Endometrium (tissue), 2 donors: Measurements from ENCODE around the gene NOS1AP.
A peak's percentile ranks its signal among the peaks of the same experiment; 100 is the strongest.
"Not testable (repeated sequence)": the region's sequence is repeated elsewhere in the genome, so short reads cannot be mapped to it uniquely, and the experiment has no call there.

Source experiments
- FAIRE-seq: peaks from 2 replicates; lab custom pipeline; 2012; peaks lifted over from hg19 to GRCh38; lab: Jason Lieb, UNC
- donor health status: control.
- donor health status: control.

The NOS1AP gene

GRCh38 chr1:162069334-162070093 is at the start of gene NOS1AP:
TSS of gene NOS1AP (plus strand) at chr1:162069691. CDS start at chr1:162070178, 487 bp downstream.
- no peak for FAIRE-seq

- no peak for FAIRE-seq
Measured at GRCh38 chr1:162020150-162020549, 49.3 kb upstream of the NOS1AP start.

- FAIRE-seq = no peak
Measured at GRCh38 chr1:162021124-162021523, 48.4 kb upstream of the NOS1AP start.

GRCh38 chr1:162022626-162023025 is 46.9 kb upstream of the NOS1AP start:
- FAIRE-seq = no peak

- FAIRE-seq = no peak
Measured at GRCh38 chr1:162023181-162023546, 46.3 kb upstream of the NOS1AP start.

GRCh38 chr1:162023547-162024501 is 45.7 kb upstream of the NOS1AP start, which contains the start of gene OLFML2B:
TSS of gene OLFML2B (minus strand) at chr1:162023869. CDS start at chr1:162023430, 439 bp downstream.
- peak; percentile 4 for FAIRE-seq

GRCh38 chr1:162025541-162025940 is 44.0 kb upstream of the NOS1AP start:
- FAIRE-seq = no peak

GRCh38 chr1:162026881-162027280 is 42.6 kb upstream of the NOS1AP start:
- FAIRE-seq = no peak

GRCh38 chr1:162028726-162029125 is 40.8 kb upstream of the NOS1AP start:
- FAIRE-seq = no peak

- FAIRE-seq = no peak
Measured at GRCh38 chr1:162029157-162029556, 40.3 kb upstream of the NOS1AP start.

GRCh38 chr1:162030759-162031280 is 38.7 kb upstream of the NOS1AP start:
- no peak for FAIRE-seq

GRCh38 chr1:162033428-162033827 is 36.1 kb upstream of the NOS1AP start:
- FAIRE-seq = no peak

- no peak for FAIRE-seq
Measured at GRCh38 chr1:162035241-162035640, 34.2 kb upstream of the NOS1AP start.

- FAIRE-seq = no peak
Measured at GRCh38 chr1:162036163-162036562, 33.3 kb upstream of the NOS1AP start.

- FAIRE-seq = no peak
Measured at GRCh38 chr1:162038624-162039023, 30.9 kb upstream of the NOS1AP start.

GRCh38 chr1:162040001-162040400 is 29.5 kb upstream of the NOS1AP start:
- FAIRE-seq = no peak

GRCh38 chr1:162040657-162041056 is 28.8 kb upstream of the NOS1AP start:
- no peak for FAIRE-seq

- no peak for FAIRE-seq
Measured at GRCh38 chr1:162042361-162042760, 27.1 kb upstream of the NOS1AP start.

- no peak for FAIRE-seq
Measured at GRCh38 chr1:162046921-162047320, 22.6 kb upstream of the NOS1AP start.

GRCh38 chr1:162053949-162054348 is 15.5 kb upstream of the NOS1AP start:
- FAIRE-seq = not testable (repeated sequence)

GRCh38 chr1:162055062-162055461 is 14.4 kb upstream of the NOS1AP start:
- FAIRE-seq = no peak

- peak; percentile 4 for FAIRE-seq
Measured at GRCh38 chr1:162056043-162056442, 13.4 kb upstream of the NOS1AP start.

- FAIRE-seq = no peak
Measured at GRCh38 chr1:162056579-162056978, 12.9 kb upstream of the NOS1AP start.
